Endothelial cell of umbilical vein (primary cell): ENCODE results near the gene LHX4.

Experiments used
- EZH2 ChIP-seq: IDR thresholded peaks from 2 replicates; pipeline ENCODE4 v1.6.1; 2012; ENCODE audit warnings: borderline replicate concordance, low read depth, mild to moderate bottlenecking, moderate library complexity, low read length, inconsistent platforms; ENCODE audit not compliant: severe bottlenecking
- FOS ChIP-seq: IDR thresholded peaks from 2 replicates; pipeline ENCODE4 v1.6.1; 2011; ENCODE audit warnings: mild to moderate bottlenecking, low read length, moderate library complexity, borderline replicate concordance; ENCODE audit not compliant: insufficient read depth
- GATA2 ChIP-seq: IDR thresholded peaks from 2 replicates; pipeline ENCODE4 v1.7.0; 2011; ENCODE audit warnings: low read depth, mild to moderate bottlenecking, moderate library complexity, mixed read lengths, low read length; ENCODE audit not compliant: insufficient read length, insufficient read depth
- POLR2A ChIP-seq: IDR thresholded peaks from 2 replicates; pipeline ENCODE4 v1.6.1; 2012; ENCODE audit warnings: low read depth, mild to moderate bottlenecking, control low read depth, low read length
- POLR2AphosphoS5 ChIP-seq: IDR thresholded peaks from 2 replicates; pipeline ENCODE4 v1.6.1; 2012; ENCODE audit warnings: low read depth, mild to moderate bottlenecking, control low read depth, low read length, moderate library complexity; ENCODE audit not compliant: insufficient read depth
- TF ChIP-seq, protein P1 (sequence below), 2 donors: IDR thresholded peaks; 1 replicate in 1 of 2; 2 replicates in 1 of 2; pipeline ENCODE4 v1.5.1; 2011; ENCODE audit warnings: low read length in 2 of 2, mild to moderate bottlenecking in 2 of 2, moderate library complexity in 2 of 2, control low read depth in 1 of 2, inconsistent platforms in 1 of 2, low read depth in 1 of 2; ENCODE audit not compliant: insufficient read depth in 1 of 2; ENCODE audit errors: extremely low read depth in 1 of 2
- TF ChIP-seq, protein P2 (sequence below): IDR thresholded peaks from 2 replicates; pipeline ENCODE4 v1.6.1; 2011; ENCODE audit not compliant: insufficient read depth, insufficient read length

DNA sequence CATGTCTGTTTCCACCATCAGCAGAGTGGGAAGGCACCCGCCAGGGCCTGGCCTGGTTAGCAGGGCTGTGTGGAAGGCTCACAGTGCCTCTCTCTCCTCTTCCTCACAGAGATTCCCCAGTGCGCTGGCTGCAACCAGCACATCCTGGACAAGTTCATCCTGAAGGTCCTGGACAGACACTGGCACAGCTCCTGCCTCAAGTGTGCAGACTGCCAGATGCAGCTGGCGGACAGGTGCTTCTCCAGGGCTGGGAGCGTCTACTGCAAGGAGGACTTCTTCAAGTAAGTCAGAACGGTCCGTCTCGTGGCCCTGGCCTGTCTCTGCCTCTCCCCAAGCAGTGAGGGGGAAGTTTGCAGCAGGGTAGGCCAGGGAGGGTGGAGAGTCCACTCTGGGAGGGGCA lies 18.1 kb downstream of the LHX4 start:
- TF ChIP-seq EZH2 (no peak), POLR2AphosphoS5 (no peak), POLR2A (no peak), FOS (no peak), GATA2 (no peak)
- TF ChIP-seq, protein P1, sequence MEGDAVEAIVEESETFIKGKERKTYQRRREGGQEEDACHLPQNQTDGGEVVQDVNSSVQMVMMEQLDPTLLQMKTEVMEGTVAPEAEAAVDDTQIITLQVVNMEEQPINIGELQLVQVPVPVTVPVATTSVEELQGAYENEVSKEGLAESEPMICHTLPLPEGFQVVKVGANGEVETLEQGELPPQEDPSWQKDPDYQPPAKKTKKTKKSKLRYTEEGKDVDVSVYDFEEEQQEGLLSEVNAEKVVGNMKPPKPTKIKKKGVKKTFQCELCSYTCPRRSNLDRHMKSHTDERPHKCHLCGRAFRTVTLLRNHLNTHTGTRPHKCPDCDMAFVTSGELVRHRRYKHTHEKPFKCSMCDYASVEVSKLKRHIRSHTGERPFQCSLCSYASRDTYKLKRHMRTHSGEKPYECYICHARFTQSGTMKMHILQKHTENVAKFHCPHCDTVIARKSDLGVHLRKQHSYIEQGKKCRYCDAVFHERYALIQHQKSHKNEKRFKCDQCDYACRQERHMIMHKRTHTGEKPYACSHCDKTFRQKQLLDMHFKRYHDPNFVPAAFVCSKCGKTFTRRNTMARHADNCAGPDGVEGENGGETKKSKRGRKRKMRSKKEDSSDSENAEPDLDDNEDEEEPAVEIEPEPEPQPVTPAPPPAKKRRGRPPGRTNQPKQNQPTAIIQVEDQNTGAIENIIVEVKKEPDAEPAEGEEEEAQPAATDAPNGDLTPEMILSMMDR (IDR thresholded peaks at IDR 0.05; ENCODE audit: extremely low read depth in 1 of 2, insufficient read depth in 1 of 2, low read depth in 1 of 2, low read length in 2 of 2) = no peak
- TF ChIP-seq, protein P2, sequence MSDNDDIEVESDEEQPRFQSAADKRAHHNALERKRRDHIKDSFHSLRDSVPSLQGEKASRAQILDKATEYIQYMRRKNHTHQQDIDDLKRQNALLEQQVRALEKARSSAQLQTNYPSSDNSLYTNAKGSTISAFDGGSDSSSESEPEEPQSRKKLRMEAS = no peak
